Stomach (tissue), 4 donors: ENCODE results near the gene NAA20.

Source experiments
- EP300 ChIP-seq: sonication (generic); formaldehyde crosslinking; IDR thresholded peaks from one replicate; pipeline ENCODE4 v1.6.1; 2017; ENCODE audit warnings: antibody characterized with exemption
- POLR2A ChIP-seq, 4 donors: fragments of 450-650 bp; IDR thresholded peaks; one replicate each; pipeline ENCODE4 v1.6.1; 2016; ENCODE audit warnings: antibody characterized with exemption in 4 of 4, control low read depth in 2 of 4, mild to moderate bottlenecking in 1 of 4, moderate library complexity in 1 of 4

DNA sequence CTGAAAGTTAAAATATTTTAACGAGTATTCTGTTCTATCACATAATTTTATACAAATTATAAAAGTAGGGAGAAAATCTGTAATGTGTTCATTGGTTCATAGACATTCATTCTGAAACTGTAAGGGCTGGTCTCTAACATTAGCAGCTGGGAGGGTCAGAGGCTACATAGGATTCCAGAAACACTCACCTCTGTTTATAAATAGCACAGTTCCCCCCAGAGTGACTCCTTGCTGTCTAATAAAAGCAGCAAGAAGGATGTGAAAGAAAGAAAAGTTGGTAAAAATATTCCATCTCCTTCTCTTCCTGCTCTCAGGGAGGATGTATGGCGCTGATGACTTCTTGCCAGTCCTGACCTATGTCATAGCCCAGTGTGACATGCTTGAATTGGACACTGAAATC is 25.3 kb upstream of the NAA20 start:
- TF ChIP-seq POLR2A (IDR thresholded peaks at IDR 0.05): no peak
- no peak for TF ChIP-seq EP300
